ENCODE results near the gene TBC1D9. TPM values are rescaled to one million over a fixed set of nuclear protein-coding genes. Genes with fewer than 3 reads are reported as not detected.

Gene TBC1D9
- total RNA-seq, 1 donor from 2014 or later: 25.5 TPM

DNA sequence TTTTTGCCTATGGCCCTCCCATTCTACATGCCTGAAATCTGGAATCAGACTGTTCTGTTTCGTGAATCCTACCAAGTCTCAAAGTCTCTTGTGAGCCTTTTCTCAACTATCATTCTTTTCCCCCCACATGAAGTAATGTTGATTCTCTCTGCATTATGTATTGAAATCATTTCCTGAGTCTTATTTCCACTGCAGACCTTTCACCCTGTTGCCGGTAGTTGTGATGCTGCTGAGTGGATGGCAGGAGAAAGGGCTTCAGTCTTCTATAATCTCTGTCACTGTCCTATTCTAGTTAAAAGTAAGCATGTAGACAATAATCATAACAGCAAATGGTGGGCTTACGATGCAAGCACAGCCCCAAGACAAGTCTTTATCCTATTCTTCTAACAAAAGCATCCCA, 75.0 kb downstream of the TBC1D9 start:
- no peak overlapping the region for H3K4me3 ChIP-seq
- DNase-seq (ENCODE audit: low spot score in 2 of 2): no peak
- no peak overlapping the region for H3K27ac ChIP-seq
- no peaks in the 10 kb centered on the region for H3K9me3 ChIP-seq
- peaks cover 0 to 24% of the 10 kb centered on the region in 2 donors for H3K36me3 ChIP-seq
- intact Hi-C loops (cut with DNase I): no loop called here
- no peak for TF ChIP-seq CTCF (IDR thresholded peaks at IDR 0.05)
- no peaks in the 10 kb centered on the region for H3K27me3 ChIP-seq
- no peaks in the 10 kb centered on the region for H3K4me1 ChIP-seq

DNA sequence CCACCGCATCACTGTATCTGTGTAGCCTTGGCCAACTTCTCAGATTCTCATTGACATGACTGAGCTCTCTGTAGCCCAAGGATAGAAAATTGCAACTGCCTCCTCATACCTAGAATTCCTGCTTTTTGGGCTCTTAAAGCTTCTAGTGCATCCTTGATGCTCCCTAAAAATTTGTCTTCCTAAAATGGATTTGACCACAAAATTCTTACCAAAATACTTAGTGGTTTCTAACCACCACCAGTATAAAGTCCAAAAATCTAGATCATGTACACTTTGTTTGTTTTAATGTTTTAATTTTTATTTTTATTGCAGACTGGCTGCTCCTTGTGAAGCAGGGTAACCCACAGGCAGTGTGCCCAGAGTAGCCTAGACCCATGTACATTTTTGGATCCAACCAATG, 75.5 kb downstream of the TBC1D9 start:
- no peaks in the 10 kb centered on the region for H3K4me1 ChIP-seq
- H3K27me3 ChIP-seq: no peaks in the 10 kb centered on the region
- TF ChIP-seq CTCF (IDR thresholded peaks at IDR 0.05): no peak
- intact Hi-C loops (cut with DNase I): no loop called here
- no peak for DNase-seq (ENCODE audit: low spot score in 2 of 2)
- no peaks in the 10 kb centered on the region for H3K9me3 ChIP-seq
- peaks cover 0 to 24% of the 10 kb centered on the region in 2 donors for H3K36me3 ChIP-seq
- H3K4me3 ChIP-seq: no peak overlapping the region
- no peak overlapping the region for H3K27ac ChIP-seq

- H3K27ac ChIP-seq: no peak overlapping the region
- no peaks in the 10 kb centered on the region for H3K9me3 ChIP-seq
- H3K27me3 ChIP-seq: no peaks in the 10 kb centered on the region
- H3K36me3 ChIP-seq: peaks cover 0 to 24% of the 10 kb centered on the region in 2 donors
- DNase-seq (ENCODE audit: low spot score in 2 of 2): no peak
- no peak for TF ChIP-seq CTCF (IDR thresholded peaks at IDR 0.05)
- no peak overlapping the region for H3K4me3 ChIP-seq
- no peaks in the 10 kb centered on the region for H3K4me1 ChIP-seq
- intact Hi-C loops (cut with DNase I): no loop called here
These were observed 76.6 kb downstream of the TBC1D9 start for GRCh38 chr4:140679576-140679975.

- Histone ChIP-seq H3K4me3 (no peak overlapping the region), H3K36me3 (peaks cover 0 to 24% of the 10 kb centered on the region in 2 donors), H3K27me3 (no peaks in the 10 kb centered on the region), H3K4me1 (no peaks in the 10 kb centered on the region), H3K27ac (no peak overlapping the region), H3K9me3 (no peaks in the 10 kb centered on the region)
- DNase-seq (ENCODE audit: low spot score in 2 of 2): no peak
- no peak for TF ChIP-seq CTCF (IDR thresholded peaks at IDR 0.05)
- intact Hi-C loops (cut with DNase I): no loop called here
These were observed 80.5 kb downstream of the TBC1D9 start for GRCh38 chr4:140675599-140676231.

DNA sequence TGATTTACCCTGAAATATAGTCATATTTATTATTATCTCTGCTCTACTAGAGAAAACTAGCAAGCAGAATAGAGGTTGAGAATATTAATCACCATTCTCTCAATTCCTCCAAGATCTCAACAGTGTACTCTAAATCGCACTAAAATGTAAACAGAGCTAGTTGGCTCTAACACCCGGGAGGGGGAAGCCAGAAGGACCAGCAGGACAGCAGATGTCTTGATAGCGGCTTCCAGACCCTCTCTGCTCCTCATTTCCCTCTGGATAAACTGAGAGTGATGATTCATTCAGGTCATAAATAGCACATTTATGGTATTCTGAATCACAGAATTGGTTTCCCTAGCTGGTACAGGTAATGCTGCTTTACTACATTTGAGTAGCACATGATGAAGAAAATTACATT, 82.5 kb downstream of the TBC1D9 start:
- no peak overlapping the region for H3K4me3 ChIP-seq
- H3K27me3 ChIP-seq: no peaks in the 10 kb centered on the region
- no peak for TF ChIP-seq CTCF (IDR thresholded peaks at IDR 0.05)
- H3K4me1 ChIP-seq: no peaks in the 10 kb centered on the region
- H3K36me3 ChIP-seq: peaks cover 0 to 38% of the 10 kb centered on the region in 2 donors
- no peak overlapping the region for H3K27ac ChIP-seq
- DNase-seq (ENCODE audit: low spot score in 2 of 2): no peak
- H3K9me3 ChIP-seq: no peaks in the 10 kb centered on the region
- intact Hi-C loops (cut with DNase I): no loop called here

DNA sequence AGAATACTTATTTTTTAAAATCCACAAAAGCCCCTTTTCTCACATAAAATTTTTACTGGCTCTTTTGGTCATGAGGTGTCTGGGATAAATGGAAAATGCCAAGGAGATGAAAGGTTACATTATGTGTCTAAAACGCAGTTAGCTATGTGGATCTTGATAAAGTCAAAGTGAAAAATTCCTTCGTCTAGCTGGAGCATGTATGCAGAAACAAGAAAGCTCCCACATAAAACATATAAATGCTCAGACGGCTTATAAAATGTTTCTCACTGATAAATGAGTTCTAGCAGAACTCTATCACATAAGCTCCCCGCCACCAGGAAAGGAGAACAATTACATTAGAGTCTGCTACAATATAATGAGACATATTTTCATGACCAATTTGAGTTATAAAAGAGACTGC, 83.8 kb downstream of the TBC1D9 start:
- H3K9me3 ChIP-seq: no peaks in the 10 kb centered on the region
- no peaks in the 10 kb centered on the region for H3K4me1 ChIP-seq
- no peak for TF ChIP-seq CTCF (IDR thresholded peaks at IDR 0.05)
- intact Hi-C loops (cut with DNase I): no loop called here
- DNase-seq (ENCODE audit: low spot score in 2 of 2): no peak
- peaks cover 8 to 35% of the 10 kb centered on the region in 2 donors for H3K36me3 ChIP-seq
- H3K27ac ChIP-seq: no peak overlapping the region
- H3K27me3 ChIP-seq: no peaks in the 10 kb centered on the region
- no peak overlapping the region for H3K4me3 ChIP-seq
